SK-N-SH treated with all-trans-retinoic acid at 6 μM for 48 hours (cell line): Measurements from ENCODE around the gene SMC4.

Source experiments
- ARNTL ChIP-seq: fragments of 450-650 bp; formaldehyde crosslinking; IDR thresholded peaks from 2 replicates; pipeline ENCODE4 v1.5.0; 2020; ENCODE audit warnings: low read depth, mild to moderate bottlenecking, moderate library complexity, borderline replicate concordance
- GLIS3 ChIP-seq: fragments of 250-450 bp; sonication (Bioruptor Pico); IDR thresholded peaks from 2 replicates; pipeline ENCODE4 v1.5.0; 2020; ENCODE audit warnings: mild to moderate bottlenecking, moderate library complexity
- PPARA ChIP-seq: fragments of 250-450 bp; sonication (Bioruptor Pico); IDR thresholded peaks from 2 replicates; pipeline ENCODE4 v1.5.0; 2020; ENCODE audit warnings: mild to moderate bottlenecking, borderline replicate concordance
- RARB ChIP-seq: fragments of 250-450 bp; sonication (Bioruptor Pico); IDR thresholded peaks from 2 replicates; pipeline ENCODE4 v1.8.0; 2021; ENCODE audit warnings: mild to moderate bottlenecking, moderate library complexity
- TCF4 ChIP-seq: fragments of 250-450 bp; sonication (Bioruptor Pico); IDR thresholded peaks from 2 replicates; pipeline ENCODE4 v1.8.0; 2021; ENCODE audit warnings: mild to moderate bottlenecking, moderate library complexity, borderline replicate concordance
- ZFP30 ChIP-seq: fragments of 450-650 bp; formaldehyde crosslinking; IDR thresholded peaks from 2 replicates; pipeline ENCODE4 v1.5.0; 2022; ENCODE audit warnings: mild to moderate bottlenecking, moderate library complexity
- TF ChIP-seq, protein P1 (sequence below): fragments of 250-450 bp; sonication (Bioruptor Pico); IDR thresholded peaks from 2 replicates; pipeline ENCODE4 v1.5.1; 2020; ENCODE audit warnings: low read depth, mild to moderate bottlenecking, moderate library complexity

GRCh38 chr3:160369784-160370183 lies 29.7 kb upstream of the SMC4 start:
- TF ChIP-seq GLIS3 (no peak), PPARA (no peak), RARB (CRISPR knock-in tag) (no peak), TCF4 (CRISPR knock-in tag) (no peak; the same call in 1 of the 2 replicates), ARNTL (CRISPR knock-in tag) (no peak), ZFP30 (CRISPR knock-in tag) (no peak)
- TF ChIP-seq, protein P1, sequence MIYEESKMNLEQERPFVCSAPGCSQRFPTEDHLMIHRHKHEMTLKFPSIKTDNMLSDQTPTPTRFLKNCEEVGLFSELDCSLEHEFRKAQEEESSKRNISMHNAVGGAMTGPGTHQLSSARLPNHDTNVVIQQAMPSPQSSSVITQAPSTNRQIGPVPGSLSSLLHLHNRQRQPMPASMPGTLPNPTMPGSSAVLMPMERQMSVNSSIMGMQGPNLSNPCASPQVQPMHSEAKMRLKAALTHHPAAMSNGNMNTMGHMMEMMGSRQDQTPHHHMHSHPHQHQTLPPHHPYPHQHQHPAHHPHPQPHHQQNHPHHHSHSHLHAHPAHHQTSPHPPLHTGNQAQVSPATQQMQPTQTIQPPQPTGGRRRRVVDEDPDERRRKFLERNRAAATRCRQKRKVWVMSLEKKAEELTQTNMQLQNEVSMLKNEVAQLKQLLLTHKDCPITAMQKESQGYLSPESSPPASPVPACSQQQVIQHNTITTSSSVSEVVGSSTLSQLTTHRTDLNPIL (CRISPR knock-in tag): no peak
